GM15510 (cell line): Measurements from ENCODE around the gene ARHGAP25.

Experiments used
- POLR2A ChIP-seq: IDR thresholded peaks from 3 replicates; pipeline ENCODE4 v1.6.1; 2011; ENCODE audit warnings: borderline replicate concordance; ENCODE audit not compliant: insufficient read length; ENCODE audit errors: extremely low read depth

The ARHGAP25 gene

DNA sequence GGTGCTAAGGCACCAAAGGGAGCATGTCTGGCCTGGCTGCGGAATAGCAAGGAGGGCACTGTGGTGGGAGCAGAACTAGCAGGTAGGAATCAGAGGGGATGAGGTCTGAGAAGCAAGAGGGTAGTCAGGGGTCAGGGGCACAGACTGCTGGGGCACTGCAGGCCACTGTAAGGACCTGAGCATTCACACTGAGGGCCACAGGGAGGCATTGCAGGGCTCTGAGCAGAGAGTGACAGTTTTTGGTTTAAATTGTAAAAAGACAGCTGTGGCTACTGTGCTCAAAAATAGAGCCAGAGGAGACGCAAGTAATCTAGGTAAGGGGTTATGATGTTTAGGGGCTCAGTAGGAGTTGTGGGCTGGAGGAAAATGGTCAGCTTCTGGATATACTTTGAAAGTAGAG, 41.5 kb downstream of the ARHGAP25 start:
- no peak for TF ChIP-seq POLR2A

DNA sequence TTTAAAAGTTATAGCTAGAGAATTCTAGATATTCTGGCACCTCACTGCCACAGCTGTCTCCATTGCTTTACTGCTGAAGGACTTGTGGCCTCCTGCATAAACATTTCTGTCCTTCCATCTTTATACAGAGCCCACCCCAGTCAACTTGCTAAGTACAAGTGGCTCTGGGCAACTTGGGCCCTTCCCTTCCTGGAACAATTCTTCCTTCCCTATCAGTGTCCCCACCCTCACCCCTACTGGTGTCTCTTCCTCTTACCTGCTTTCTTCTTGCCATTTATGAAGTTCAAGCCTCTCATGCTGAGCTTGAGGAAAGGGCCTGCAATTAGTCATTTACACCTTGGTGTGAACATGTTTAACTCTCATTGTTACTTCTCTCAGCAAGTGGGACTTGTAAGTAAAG, 45.0 kb downstream of the ARHGAP25 start:
- TF ChIP-seq POLR2A = no peak

GRCh38 chr2:68784188-68784587, 49.6 kb downstream of the ARHGAP25 start:
- no peak for TF ChIP-seq POLR2A

- TF ChIP-seq POLR2A = no peak
These were observed 50.3 kb downstream of the ARHGAP25 start for GRCh38 chr2:68784915-68785314.

GRCh38 chr2:68787356-68787755, 52.7 kb downstream of the ARHGAP25 start:
- no peak for TF ChIP-seq POLR2A

GRCh38 chr2:68789603-68790002, 55.0 kb downstream of the ARHGAP25 start:
- no peak for TF ChIP-seq POLR2A

DNA sequence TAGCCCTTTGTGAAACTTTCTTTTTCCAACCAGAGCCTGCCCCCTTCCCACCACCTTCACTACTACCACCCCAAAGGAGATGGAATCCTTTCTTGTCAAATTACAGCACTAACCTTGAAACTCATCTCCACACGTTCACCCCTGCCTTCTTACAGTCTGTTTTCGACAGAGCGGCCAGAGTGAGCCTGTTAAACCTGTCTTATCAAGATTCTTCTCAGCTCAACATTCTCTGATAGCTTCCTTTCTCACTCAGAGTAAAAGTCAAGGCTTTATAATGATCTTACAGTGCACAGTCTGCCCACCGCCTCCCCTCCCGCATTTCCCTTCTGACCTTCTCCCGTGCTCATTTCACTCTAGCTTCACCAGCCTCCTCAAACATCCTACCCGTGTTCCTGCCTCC, 56.0 kb downstream of the ARHGAP25 start:
- TF ChIP-seq POLR2A = no peak

DNA sequence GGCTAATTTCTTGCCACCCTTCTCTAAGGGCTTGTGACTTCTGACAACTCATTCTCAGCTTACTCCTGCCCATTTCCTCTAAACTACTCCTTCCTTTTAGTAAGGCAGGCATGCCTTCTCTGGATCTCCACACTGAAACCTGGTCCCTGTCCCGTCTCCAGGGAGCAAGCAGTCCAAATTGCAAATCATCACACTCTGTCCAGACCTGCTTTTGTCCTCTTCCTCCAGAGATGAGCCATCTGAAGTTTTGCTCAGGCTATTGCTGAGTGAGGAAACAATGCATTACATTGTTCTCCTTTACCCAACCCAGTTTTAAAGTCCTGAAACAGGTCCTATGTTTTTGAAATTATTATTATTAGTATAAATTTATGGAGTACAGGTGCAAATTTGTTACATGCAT, 57.3 kb downstream of the ARHGAP25 start:
- TF ChIP-seq POLR2A = no peak

DNA sequence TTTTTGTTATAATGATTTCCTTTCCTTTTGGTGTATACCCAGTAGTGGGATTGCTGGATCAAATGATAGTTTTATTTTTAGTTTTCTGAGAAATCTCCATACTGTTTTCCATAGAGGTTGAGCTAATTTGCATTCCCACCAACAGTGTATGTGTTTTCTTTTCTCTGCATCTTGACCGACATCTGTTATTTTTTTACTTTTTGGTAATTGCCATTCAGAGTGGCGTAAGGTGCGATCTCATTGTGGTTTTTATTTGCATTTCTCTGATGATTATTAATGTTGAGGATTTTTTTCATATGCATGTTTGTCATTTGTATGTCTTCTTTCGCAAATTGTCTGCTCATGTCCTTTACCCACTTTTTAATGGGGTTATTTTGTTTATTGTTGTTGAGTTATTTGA, 58.1 kb downstream of the ARHGAP25 start:
- no peak for TF ChIP-seq POLR2A

GRCh38 chr2:68796295-68796905, 61.8 kb downstream of the ARHGAP25 start:
- no peak for TF ChIP-seq POLR2A

DNA sequence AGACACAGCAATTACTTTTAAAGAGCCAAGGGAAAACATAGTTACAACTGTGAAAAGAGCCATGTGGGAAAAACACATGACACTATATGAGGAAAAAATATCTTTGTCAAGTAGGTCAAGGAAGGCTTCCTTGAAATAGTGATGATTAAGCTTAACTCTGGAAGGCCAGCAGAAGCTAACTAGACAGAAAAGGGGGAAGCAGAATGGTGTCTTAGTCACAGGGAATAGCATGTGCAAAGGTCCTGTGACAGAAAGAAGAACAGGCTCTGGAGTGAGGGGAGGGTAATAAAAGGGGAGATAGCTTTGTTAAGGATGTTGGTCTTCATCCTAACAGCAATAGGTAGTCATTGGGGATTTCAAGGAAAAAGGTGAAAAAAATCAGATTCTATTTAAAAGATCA, 64.0 kb downstream of the ARHGAP25 start:
- TF ChIP-seq POLR2A = no peak

DNA sequence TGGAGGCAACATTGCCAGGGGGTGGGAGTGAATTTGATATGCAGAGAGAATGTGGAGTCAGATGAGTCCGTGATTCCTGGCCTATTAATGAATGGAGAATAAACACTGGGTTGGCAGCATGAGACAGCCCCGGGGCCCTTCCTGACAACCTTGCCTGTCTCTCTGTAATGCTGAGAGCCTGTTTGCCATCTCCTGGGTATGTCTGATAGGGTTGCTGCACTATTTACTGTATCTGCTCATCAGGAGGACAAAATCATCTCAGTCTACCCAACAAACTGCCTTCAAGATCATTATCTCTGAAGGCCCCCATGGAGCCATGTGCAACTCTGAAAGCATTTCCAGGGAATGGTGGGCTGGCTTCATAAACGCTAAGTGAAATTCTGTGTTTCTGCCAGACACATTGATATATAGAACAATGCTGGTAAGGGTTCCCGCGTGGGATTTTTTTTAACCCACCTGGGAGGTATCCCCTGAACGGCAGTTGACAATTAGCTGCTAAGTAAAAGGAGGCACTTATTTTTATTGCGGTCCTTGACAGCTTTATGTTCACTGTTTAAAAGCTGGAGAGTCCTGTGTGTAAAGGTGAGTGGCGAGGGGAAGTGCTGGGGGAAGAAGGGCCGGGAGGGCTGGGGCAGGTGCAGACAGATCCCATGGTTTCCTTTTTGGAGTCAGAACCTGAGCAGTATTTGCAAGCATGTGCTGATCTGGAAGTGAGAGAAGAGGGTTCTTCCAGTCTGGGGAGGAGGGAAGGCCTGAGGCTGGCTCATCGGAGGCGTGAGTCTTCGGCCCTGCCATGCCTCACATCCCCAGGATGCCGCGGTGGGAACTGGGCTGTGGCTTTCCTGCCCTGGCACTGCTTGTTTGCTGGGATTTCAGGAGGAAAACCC, 64.8 kb downstream of the ARHGAP25 start:
- no peak for TF ChIP-seq POLR2A

GRCh38 chr2:68800027-68800401, 65.4 kb downstream of the ARHGAP25 start:
- no peak for TF ChIP-seq POLR2A

- no peak for TF ChIP-seq POLR2A
These were observed 65.9 kb downstream of the ARHGAP25 start for GRCh38 chr2:68800517-68800916.

DNA sequence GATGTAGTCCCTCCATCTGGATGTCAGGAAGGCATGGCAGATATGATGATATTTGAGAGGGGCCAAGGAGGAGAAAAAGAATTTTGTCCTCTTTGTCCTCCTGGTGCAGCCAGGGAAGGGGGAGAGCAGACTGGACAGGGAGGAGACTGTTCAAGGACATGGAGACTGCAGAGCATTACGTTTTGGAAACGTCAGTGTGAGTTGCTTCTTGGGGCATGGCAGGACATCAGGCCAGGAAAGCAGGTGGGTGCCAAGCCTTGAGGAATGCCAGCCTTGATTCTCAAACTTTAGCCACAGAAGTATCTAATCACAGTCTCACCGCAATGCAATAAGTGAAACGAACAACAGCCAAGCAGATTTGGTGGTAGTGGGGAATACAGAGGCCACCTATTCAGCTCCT, 70.4 kb downstream of the ARHGAP25 start:
- no peak for TF ChIP-seq POLR2A

- no peak for TF ChIP-seq POLR2A
These were observed 72.0 kb downstream of the ARHGAP25 start for GRCh38 chr2:68806511-68807109.
